ENCODE results near the gene BCCIP. TPM values are rescaled to one million over a fixed set of nuclear protein-coding genes. Genes with fewer than 3 reads are reported as not detected.

BCCIP gene
- polyA plus RNA-seq (2013, experiment 1 of 2; ENCODE audit: insufficient read length) = 60.8 TPM
- polyA plus RNA-seq (2013, experiment 2 of 2; ENCODE audit: insufficient read length) = 61.8 TPM

GRCh38 chr10:125822878-125823662 is at the start of gene BCCIP, which contains the start of gene UROS:
Gene BCCIP (plus strand): TSS chr10:125823546. CDS start chr10:125823558, 12 bp downstream.
Gene UROS (minus strand): TSS chr10:125823258. CDS start chr10:125816499, 6,759 bp downstream.
- peak; percentile 90 for DNase-seq

- DNase-seq = no peak
Measured at GRCh38 chr10:125773687-125774543, 49.4 kb upstream of the BCCIP start.

GRCh38 chr10:125774581-125775191 is 48.7 kb upstream of the BCCIP start:
- DNase-seq = no peak

- DNase-seq = no peak
Measured at GRCh38 chr10:125775491-125776106, 47.7 kb upstream of the BCCIP start, which contains the start of gene MMP21. Gene MMP21 (minus strand): TSS chr10:125775821. CDS start chr10:125775821, 0 bp downstream.

- no peak for DNase-seq
Measured at GRCh38 chr10:125777806-125778205, 45.5 kb upstream of the BCCIP start.

- DNase-seq = no peak
Measured at GRCh38 chr10:125778556-125778955, 44.8 kb upstream of the BCCIP start.

- DNase-seq = no peak
Measured at GRCh38 chr10:125779403-125780327, 43.7 kb upstream of the BCCIP start.

- no peak for DNase-seq
Measured at GRCh38 chr10:125781374-125781773, 42.0 kb upstream of the BCCIP start.

GRCh38 chr10:125782054-125782453 is 41.3 kb upstream of the BCCIP start:
- DNase-seq = no peak

GRCh38 chr10:125782616-125783015 is 40.7 kb upstream of the BCCIP start:
- DNase-seq = peak; percentile 19

- no peak for DNase-seq
Measured at GRCh38 chr10:125783408-125783807, 39.9 kb upstream of the BCCIP start.

GRCh38 chr10:125783957-125784356 is 39.4 kb upstream of the BCCIP start:
- no peak for DNase-seq

- DNase-seq = no peak
Measured at GRCh38 chr10:125785791-125786190, 37.6 kb upstream of the BCCIP start.

- no peak for DNase-seq
Measured at GRCh38 chr10:125788156-125789034, 35.0 kb upstream of the BCCIP start.

- DNase-seq = no peak
Measured at GRCh38 chr10:125792342-125793300, 30.7 kb upstream of the BCCIP start.

- no peak for DNase-seq
Measured at GRCh38 chr10:125795128-125795527, 28.2 kb upstream of the BCCIP start.

GRCh38 chr10:125795637-125796190 is 27.6 kb upstream of the BCCIP start:
- no peak for DNase-seq

- DNase-seq = no peak
Measured at GRCh38 chr10:125797424-125797823, 25.9 kb upstream of the BCCIP start.

Measured in fibroblast of skin of scalp (primary cell).